Central memory CD4-positive, alpha-beta T cell (primary cell): ENCODE results near the gene LRRC8E.

Experiments used
- DNase-seq: peaks from one replicate; pipeline ENCODE4 v3.0.0; 2022

The LRRC8E gene

GRCh38 chr19:7933828-7934725 is 45.8 kb downstream of the LRRC8E start:
- no peak for DNase-seq

- DNase-seq, result no peak
Observed at GRCh38 chr19:7934766-7935165, 46.5 kb downstream of the LRRC8E start.

- DNase-seq, result no peak
Observed at GRCh38 chr19:7940841-7941240, 52.5 kb downstream of the LRRC8E start.

- DNase-seq, result no peak
Observed at GRCh38 chr19:7941895-7942596, 53.7 kb downstream of the LRRC8E start.

GRCh38 chr19:7942981-7943443 is 54.7 kb downstream of the LRRC8E start:
- no peak for DNase-seq

GRCh38 chr19:7943444-7944176 is 55.3 kb downstream of the LRRC8E start, which contains the start of gene TIMM44:
TIMM44 (minus strand) TSS chr19:7943666; CDS start chr19:7943651, 15 bp downstream.
- DNase-seq, result peak; percentile 99

GRCh38 chr19:7944177-7944761 is 56.0 kb downstream of the LRRC8E start:
- DNase-seq, result peak; percentile 77

- no peak for DNase-seq
Observed at GRCh38 chr19:7947939-7948338, 59.6 kb downstream of the LRRC8E start.
